NCI-H2107 treated with DMSO at 0.1 percent for 48 hours (cell line): ENCODE data around the gene RHEBL1.
"Not testable (repeated sequence)": the region's sequence is repeated elsewhere in the genome, so short reads cannot be mapped to it uniquely, and the experiment has no call there.

ENCODE experiments used
- DNase-seq: peaks from one replicate; lab custom pipeline; 2025; ENCODE audit not compliant: unreplicated experiment; lab: John Stamatoyannopoulos, UW

The RHEBL1 gene

DNA sequence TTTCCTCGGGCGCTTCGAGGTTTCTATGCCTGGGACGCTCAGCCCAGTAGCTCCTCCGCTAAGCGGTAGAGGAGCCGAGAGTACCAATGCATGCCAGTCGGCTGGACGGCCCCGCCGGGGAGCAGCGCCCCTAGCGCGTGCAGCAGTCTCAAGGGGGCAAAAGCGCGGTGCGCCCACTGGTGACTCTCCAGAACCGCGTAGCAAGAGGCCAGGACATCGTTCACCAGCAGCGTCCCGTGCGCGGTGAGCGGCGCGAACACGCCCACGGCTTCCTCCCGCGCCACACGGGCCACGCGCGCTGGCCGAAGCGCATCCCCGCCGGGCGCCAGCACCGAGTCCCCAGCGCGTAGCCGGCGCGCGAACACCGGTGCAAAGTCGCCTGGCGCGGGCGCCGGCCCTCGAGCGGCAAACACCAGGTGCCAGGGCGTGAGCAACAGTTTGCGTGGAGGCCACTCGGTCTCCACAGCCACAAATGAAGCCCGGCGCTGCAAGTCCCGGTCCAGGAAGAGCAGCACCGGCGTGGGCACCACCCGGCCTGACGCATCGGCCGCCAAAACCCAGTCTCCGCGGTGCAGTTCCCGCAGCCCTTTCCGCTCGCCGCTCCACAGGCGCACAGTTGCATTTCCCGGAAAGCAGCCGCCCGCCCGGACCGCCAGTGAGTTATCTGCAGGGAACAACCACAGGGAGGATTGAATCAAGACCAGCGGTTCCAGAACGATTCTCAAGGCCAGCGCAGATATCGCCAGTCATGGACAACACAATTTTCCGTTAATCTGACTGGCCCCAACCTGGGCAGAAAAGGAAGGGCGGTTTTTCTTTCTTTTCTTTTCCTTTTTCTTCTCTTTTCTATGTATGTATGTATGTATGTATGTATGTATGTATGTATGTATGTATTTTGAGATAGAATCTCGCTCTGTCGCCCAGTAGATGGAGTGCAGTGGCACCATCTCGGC is 20.3 kb upstream of the RHEBL1 start:
- no peak for DNase-seq

DNA sequence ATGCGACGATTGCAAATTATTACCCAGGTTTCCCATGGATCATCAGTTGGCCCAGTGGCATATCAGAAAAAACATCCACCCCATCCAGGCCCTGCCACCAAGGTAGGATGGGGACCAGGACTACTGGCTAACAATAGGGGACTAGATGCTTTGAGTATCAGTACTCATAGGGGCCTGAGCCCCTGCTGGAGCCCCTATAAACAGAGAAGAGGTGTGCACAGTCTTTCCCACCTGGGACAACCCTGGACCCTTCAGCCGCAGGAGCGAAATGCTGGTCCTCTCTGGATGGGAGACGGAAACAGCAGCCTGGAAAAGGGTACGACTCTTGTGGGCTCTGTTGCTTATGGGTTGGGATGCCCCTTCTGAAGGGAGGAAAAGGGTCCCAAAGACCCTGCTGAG is 19.2 kb upstream of the RHEBL1 start:
- DNase-seq, result no peak

GRCh38 chr12:49088150-49088931 is 18.6 kb upstream of the RHEBL1 start:
- DNase-seq, result peak; percentile 94

GRCh38 chr12:49086116-49086515 is 16.3 kb upstream of the RHEBL1 start:
- DNase-seq, result no peak

GRCh38 chr12:49084438-49084837 is 14.7 kb upstream of the RHEBL1 start:
- DNase-seq, result no peak

- DNase-seq, result no peak
These were observed 10.0 kb upstream of the RHEBL1 start for GRCh38 chr12:49079793-49080192.

DNA sequence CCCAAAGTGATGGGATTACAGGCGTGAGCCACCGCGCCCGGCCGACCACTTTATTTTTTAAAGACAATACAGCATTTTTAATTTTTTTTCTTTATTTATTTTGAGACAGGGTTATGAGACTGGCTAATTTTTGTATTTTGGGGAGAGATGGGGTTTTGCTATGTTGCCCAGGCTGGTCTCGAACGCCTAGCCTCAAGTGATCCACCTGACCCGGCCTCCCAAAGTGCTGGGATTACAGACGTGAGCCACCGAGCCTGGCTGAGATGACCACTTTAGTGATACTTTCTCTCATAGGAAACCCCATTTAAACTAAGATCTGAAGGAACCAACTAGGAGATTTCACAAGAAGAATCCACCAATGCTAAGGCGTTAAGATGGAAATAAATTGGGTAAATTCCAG is 1.2 kb upstream of the RHEBL1 start:
- no peak for DNase-seq

DNA sequence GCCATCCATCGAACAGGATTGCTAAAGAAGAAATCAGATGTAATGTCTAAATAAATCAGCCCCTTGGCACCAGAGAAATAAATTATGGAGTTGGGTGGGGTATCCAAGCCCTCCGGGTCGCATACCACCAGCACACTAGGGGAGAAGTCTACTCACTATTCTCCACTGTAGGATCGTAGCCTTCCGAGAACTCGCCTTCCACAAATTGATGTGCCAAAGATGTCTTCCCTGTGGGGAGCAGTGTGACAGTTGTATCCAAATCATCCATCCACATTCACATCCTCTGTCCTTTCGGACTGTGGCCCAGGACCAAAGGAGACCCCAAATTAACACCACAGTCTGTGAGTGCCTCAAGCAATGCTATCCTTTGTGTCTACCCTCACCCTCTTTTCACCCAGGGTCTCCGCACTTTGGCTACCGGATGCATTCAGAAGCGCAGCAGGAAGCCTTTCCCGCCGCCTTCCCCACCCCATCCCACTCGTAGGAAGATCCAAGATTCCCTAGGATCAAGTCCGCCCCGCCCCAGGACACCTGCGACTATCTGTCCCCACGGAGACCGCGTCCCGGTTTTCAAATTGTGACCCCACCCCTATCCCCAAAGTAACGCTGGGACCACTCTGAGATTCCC is 786 bp downstream of the RHEBL1 start:
- no peak for DNase-seq

DNA sequence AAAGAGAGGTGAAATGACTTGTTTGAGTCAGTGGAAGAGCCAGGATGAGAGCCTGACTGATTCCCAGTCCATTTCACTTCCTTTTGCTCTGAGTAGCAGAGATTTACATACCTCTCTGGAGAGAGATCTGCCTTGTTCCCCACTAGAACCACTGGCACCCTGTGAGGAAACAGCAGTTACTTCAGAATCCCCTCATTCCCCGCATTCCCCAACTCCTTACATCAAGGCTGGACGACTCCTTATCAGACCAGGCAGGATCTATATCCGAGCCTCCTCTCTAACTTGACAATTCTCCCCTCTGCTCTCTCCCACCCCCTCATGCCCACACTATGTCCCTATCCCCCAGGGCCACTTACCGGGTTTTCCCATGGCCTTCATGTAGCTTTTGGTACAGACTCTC is 3.7 kb downstream of the RHEBL1 start:
- no peak for DNase-seq

GRCh38 chr12:49064767-49065152 is 5.0 kb downstream of the RHEBL1 start:
- no peak for DNase-seq

GRCh38 chr12:49061916-49062315 is 7.9 kb downstream of the RHEBL1 start:
- DNase-seq, result not testable (repeated sequence)

DNA sequence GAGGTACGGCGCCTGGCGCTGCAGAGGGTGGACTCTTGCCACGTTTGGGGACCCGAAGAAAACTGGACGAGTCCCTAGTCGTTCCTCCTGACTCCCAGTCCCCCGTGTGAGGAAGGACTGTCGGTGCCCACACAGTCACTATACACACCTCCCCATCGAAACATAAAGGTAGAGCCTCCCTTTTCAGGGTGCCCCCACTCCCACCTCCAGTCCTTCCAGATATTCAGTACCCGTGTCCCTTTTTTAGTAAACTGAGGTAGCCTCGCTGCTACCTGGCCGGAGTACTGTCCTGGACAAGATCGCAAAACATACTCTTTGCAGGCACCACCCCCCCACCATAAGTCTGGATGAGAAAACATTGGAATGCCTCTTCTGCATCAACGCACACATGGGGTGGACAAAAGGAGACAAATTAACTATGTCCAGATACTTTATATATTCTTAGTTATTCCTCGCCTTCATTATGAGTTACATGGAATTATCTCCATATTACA is 8.6 kb downstream of the RHEBL1 start:
- DNase-seq, result no peak

- DNase-seq, result peak; percentile 90
These were observed 9.3 kb downstream of the RHEBL1 start, which contains the start of gene KMT2D for GRCh38 chr12:49060237-49061156. Gene KMT2D, minus strand, starts transcription at chr12:49060794. Its CDS starts 5,470 bp downstream, at chr12:49055324.

DNA sequence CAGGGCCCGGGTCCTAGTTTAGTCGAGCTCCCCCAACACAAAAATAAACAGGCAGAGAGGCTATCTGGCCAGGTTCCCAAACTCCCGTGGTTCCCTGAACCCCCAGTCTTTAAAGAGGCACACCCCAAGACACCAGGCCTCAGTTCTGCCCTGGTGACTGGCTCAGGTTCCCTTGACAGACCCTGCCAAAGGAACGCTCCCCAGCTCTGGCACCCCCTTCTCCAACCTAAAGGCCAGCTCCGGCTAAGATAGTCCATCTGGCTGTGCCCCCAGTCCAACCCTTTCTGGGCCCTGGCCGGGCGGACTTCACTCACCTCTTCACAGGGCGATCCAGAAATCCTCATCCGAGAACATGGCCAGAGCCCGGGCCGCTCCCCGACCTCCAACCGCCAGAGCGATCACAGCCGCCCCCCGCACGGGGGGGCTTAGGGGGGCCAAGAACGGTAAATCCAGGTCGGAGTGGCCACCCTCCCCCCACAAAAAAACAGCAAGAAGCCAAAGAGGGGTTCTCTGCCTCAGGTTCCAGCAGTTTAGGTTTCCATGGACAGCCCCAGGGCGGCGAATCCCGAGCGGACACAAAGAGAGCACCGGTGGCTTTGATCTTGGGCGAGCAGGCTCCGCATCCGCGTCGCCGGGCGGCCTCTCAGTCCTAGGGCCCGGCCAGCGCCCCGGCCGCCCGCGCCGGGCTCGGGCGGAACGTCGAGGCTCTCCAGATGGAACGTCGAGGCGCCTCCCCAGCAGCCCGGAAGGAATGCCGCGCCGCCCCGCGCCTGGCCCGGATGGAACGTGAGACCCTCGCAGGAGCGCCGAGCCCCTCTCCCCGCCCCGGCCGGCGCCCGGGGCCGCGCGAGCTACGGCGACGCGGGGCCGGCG is 10.2 kb downstream of the RHEBL1 start:
- no peak for DNase-seq

- DNase-seq, result no peak
These were observed 10.8 kb downstream of the RHEBL1 start for GRCh38 chr12:49059045-49059298.

DNA sequence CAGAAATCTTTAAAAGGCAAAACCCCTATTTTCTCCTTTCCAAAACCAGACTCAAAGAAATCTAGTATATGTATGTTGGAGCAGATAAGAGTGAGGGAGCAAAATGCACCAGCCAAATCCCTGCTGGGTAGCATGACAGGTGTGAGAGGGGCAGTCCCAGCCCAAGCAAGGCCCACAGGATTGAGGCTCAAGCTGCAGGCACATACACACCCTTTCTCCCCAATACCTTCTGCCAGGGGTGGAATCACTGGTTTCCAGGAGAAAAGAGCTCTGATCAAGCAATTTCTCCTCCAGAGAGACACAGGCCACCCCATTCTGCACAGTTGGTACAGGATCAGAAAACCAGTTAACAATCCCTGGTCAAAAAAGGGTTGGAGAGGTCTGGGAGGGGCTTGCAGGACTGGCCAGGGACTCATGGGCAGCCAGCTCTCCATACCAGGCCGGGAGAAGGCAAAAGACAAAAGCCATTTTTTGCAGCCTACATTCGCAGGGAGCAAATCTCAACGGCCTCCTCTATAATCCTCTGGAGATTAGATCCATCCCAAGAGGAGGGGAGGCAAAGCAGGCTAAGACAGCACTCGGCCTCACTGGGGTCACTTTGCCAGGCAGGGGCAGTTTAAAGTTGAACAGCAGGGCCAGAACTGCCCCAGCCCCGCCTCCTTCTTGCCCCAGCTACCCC is 11.3 kb downstream of the RHEBL1 start:
- no peak for DNase-seq

DNA sequence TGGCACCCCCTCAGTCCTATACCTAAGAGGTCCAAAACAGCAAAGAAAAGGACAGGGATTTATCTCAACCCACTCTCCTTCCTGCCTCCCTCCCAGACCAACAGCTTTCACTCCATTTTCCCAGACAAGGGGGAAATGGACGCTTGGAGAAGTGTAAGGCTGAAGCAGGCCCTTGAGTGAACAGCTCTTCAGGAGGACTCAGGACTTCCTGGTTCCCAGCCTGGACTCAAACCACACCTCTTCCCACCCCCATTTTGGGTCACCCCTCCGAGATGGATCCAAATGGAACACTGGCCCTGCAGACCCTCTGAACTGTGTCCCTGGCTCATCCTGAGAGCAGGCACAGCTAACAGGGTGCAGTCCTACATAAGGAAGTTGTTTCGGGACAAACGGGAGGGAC is 11.9 kb downstream of the RHEBL1 start:
- DNase-seq, result no peak

DNA sequence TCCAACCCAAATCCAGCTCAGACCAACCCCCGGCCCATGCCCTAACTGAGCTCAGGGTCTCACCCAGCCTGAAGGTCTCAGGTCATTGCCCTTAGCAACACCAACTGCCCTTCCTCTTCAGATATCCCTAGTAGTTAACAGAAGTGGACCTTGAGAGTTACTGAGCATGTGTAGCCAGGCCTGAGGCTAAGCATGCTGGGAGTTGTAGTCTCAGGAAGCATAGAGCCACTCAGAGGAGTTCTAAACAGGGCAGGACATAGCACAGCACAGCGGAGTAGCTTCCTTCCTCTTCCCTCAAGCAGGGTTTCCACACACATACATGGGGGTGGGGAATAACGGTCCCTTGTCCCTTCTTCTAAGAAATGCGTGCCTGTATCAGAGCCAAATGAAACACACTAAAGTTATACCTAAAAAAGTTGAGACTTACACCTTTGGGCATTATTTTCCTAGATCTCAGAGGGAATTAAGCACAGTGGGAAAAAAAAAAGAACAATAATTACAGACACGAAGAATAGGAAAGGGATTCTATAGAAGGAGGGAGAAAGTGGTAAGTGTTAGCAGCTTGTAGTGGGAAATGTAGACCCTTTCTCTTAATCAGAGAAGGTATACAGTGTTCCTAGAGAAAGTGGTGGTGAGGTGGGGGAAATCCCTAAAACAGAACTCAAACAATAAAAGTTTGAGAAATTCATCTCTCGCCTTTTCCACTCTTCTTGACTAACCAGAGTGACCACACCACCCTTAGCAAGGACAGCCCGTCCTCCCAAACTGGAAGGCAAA is 13.6 kb downstream of the RHEBL1 start:
- peak; percentile 9 for DNase-seq
